ENCODE measurements around the gene UNK. TPM values are rescaled to one million over a fixed set of nuclear protein-coding genes. Genes with fewer than 3 reads are reported as not detected.

Gene UNK
- total RNA-seq, 1 experiment from 2014 or later = 35.4 TPM

- no peaks in the 10 kb centered on the region for H3K9me3 Mint-ChIP-seq
- TF ChIP-seq FOXK1 (CRISPR knock-in tag; IDR thresholded peaks at IDR 0.05) (no peak), PRRX2 (CRISPR knock-in tag; IDR thresholded peaks at IDR 0.05) (no peak), CBFB (CRISPR knock-in tag; IDR thresholded peaks at IDR 0.05; ENCODE audit: low read depth) (no peak), NR1H2 (CRISPR knock-in tag; IDR thresholded peaks at IDR 0.05) (no peak), ZBTB43 (CRISPR knock-in tag; IDR thresholded peaks at IDR 0.05) (no peak), FOXJ3 (CRISPR knock-in tag; IDR thresholded peaks at IDR 0.05; ENCODE audit: borderline replicate concordance) (no peak)
- TF ChIP-seq, protein P1, sequence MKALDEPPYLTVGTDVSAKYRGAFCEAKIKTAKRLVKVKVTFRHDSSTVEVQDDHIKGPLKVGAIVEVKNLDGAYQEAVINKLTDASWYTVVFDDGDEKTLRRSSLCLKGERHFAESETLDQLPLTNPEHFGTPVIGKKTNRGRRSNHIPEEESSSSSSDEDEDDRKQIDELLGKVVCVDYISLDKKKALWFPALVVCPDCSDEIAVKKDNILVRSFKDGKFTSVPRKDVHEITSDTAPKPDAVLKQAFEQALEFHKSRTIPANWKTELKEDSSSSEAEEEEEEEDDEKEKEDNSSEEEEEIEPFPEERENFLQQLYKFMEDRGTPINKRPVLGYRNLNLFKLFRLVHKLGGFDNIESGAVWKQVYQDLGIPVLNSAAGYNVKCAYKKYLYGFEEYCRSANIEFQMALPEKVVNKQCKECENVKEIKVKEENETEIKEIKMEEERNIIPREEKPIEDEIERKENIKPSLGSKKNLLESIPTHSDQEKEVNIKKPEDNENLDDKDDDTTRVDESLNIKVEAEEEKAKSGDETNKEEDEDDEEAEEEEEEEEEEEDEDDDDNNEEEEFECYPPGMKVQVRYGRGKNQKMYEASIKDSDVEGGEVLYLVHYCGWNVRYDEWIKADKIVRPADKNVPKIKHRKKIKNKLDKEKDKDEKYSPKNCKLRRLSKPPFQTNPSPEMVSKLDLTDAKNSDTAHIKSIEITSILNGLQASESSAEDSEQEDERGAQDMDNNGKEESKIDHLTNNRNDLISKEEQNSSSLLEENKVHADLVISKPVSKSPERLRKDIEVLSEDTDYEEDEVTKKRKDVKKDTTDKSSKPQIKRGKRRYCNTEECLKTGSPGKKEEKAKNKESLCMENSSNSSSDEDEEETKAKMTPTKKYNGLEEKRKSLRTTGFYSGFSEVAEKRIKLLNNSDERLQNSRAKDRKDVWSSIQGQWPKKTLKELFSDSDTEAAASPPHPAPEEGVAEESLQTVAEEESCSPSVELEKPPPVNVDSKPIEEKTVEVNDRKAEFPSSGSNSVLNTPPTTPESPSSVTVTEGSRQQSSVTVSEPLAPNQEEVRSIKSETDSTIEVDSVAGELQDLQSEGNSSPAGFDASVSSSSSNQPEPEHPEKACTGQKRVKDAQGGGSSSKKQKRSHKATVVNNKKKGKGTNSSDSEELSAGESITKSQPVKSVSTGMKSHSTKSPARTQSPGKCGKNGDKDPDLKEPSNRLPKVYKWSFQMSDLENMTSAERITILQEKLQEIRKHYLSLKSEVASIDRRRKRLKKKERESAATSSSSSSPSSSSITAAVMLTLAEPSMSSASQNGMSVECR (CRISPR knock-in tag; IDR thresholded peaks at IDR 0.05; ENCODE audit: borderline replicate concordance) = no peak
- TF ChIP-seq, protein P2, sequence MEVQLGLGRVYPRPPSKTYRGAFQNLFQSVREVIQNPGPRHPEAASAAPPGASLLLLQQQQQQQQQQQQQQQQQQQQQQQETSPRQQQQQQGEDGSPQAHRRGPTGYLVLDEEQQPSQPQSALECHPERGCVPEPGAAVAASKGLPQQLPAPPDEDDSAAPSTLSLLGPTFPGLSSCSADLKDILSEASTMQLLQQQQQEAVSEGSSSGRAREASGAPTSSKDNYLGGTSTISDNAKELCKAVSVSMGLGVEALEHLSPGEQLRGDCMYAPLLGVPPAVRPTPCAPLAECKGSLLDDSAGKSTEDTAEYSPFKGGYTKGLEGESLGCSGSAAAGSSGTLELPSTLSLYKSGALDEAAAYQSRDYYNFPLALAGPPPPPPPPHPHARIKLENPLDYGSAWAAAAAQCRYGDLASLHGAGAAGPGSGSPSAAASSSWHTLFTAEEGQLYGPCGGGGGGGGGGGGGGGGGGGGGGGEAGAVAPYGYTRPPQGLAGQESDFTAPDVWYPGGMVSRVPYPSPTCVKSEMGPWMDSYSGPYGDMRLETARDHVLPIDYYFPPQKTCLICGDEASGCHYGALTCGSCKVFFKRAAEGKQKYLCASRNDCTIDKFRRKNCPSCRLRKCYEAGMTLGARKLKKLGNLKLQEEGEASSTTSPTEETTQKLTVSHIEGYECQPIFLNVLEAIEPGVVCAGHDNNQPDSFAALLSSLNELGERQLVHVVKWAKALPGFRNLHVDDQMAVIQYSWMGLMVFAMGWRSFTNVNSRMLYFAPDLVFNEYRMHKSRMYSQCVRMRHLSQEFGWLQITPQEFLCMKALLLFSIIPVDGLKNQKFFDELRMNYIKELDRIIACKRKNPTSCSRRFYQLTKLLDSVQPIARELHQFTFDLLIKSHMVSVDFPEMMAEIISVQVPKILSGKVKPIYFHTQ (CRISPR knock-in tag; IDR thresholded peaks at IDR 0.05) = no peak
- TF ChIP-seq, protein P3, sequence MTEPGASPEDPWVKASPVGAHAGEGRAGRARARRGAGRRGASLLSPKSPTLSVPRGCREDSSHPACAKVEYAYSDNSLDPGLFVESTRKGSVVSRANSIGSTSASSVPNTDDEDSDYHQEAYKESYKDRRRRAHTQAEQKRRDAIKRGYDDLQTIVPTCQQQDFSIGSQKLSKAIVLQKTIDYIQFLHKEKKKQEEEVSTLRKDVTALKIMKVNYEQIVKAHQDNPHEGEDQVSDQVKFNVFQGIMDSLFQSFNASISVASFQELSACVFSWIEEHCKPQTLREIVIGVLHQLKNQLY (CRISPR knock-in tag; IDR thresholded peaks at IDR 0.05) = no peak
- TF ChIP-seq, protein P4, sequence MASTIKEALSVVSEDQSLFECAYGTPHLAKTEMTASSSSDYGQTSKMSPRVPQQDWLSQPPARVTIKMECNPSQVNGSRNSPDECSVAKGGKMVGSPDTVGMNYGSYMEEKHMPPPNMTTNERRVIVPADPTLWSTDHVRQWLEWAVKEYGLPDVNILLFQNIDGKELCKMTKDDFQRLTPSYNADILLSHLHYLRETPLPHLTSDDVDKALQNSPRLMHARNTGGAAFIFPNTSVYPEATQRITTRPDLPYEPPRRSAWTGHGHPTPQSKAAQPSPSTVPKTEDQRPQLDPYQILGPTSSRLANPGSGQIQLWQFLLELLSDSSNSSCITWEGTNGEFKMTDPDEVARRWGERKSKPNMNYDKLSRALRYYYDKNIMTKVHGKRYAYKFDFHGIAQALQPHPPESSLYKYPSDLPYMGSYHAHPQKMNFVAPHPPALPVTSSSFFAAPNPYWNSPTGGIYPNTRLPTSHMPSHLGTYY (CRISPR knock-in tag; IDR thresholded peaks at IDR 0.05) = no peak
- TF ChIP-seq, protein P5, sequence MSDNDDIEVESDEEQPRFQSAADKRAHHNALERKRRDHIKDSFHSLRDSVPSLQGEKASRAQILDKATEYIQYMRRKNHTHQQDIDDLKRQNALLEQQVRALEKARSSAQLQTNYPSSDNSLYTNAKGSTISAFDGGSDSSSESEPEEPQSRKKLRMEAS (CRISPR knock-in tag; IDR thresholded peaks at IDR 0.05) = no peak
- CTCF ChIA-PET = interaction anchor here (1.4 to 5.0 kb wide), 3 partner anchors 23 to 29 kb away, joined by 3 to 22 read pairs (median 5); no protein-coding TSS in a partner anchor
- H3K27ac Mint-ChIP-seq = no peak overlapping the region
- no peak for ATAC-seq
- H3K36me3 Mint-ChIP-seq = peaks cover 11% of the 10 kb centered on the region
- no peaks in the 10 kb centered on the region for H3K27me3 Mint-ChIP-seq (ENCODE audit: low read depth)
- H3K4me3 Mint-ChIP-seq = no peak overlapping the region
- no peaks in the 10 kb centered on the region for H3K4me1 Mint-ChIP-seq
- no peak for DNase-seq (ENCODE audit: low spot score)
- POLR2A ChIA-PET = no interaction called here
These were observed 19.3 kb downstream of the UNK start for GRCh38 chr17:75803883-75804282.

DNA sequence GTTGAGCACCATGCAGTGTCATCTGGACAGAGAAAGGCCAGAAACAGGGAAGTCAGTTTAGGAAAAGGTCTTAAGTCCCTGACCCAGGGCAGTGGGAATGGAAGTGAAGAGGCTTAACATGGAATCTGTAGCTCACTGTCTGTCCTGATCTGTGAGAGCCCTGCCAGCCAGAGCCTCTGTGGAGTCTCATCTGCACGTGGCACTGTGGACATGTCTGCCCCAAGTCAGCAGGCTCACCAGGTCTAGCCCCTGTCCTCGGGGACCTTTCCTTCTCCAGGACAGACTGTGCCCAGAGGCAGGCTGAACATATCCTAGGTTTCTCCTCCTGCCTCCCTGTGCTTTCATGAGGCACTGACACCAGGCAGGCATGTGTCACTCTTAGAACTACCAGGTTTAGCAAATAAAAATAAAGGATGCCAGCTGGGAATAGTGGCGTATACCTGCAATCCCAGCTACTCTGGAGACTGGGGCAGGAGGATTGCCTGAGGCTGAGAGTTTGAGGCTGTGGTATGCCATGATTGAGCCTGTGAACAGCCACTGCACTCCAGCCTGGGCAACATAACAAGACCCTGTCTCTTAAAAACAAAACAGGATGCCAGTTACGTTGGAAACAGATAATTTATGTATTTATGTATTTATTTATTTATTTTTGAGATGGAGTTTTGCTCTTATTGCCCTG is 22.4 kb downstream of the UNK start:
- Mint-ChIP-seq H3K4me1 (no peaks in the 10 kb centered on the region), H3K36me3 (peaks cover 5% of the 10 kb centered on the region; the same call in 1 of the 2 replicates), H3K27me3 (ENCODE audit: low read depth) (no peaks in the 10 kb centered on the region), H3K9me3 (no peaks in the 10 kb centered on the region), H3K4me3 (no peak overlapping the region), H3K27ac (no peak overlapping the region; the same call in 1 of the 2 replicates)
- no peak for DNase-seq (ENCODE audit: low spot score)
- ChIA-PET POLR2A (no interaction called here), CTCF (interaction anchor here (0.6 to 5.0 kb wide), 3 partner anchors 20 to 42 kb away, joined by 4 to 22 read pairs (median 12); partner anchors contain the start of gene GALK1)
- ATAC-seq = no peak
- TF ChIP-seq ZNF232 (CRISPR knock-in tag; IDR thresholded peaks at IDR 0.05) = no peak
- no peak for TF ChIP-seq MYBL2 (CRISPR knock-in tag; IDR thresholded peaks at IDR 0.05)
- no peak for TF ChIP-seq RELA (CRISPR knock-in tag; IDR thresholded peaks at IDR 0.05; ENCODE audit: borderline replicate concordance)
- no peak for TF ChIP-seq PREB (CRISPR knock-in tag; IDR thresholded peaks at IDR 0.05; ENCODE audit: borderline replicate concordance)
- TF ChIP-seq, protein P6, sequence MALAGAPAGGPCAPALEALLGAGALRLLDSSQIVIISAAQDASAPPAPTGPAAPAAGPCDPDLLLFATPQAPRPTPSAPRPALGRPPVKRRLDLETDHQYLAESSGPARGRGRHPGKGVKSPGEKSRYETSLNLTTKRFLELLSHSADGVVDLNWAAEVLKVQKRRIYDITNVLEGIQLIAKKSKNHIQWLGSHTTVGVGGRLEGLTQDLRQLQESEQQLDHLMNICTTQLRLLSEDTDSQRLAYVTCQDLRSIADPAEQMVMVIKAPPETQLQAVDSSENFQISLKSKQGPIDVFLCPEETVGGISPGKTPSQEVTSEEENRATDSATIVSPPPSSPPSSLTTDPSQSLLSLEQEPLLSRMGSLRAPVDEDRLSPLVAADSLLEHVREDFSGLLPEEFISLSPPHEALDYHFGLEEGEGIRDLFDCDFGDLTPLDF (CRISPR knock-in tag; IDR thresholded peaks at IDR 0.05) = no peak
- TF ChIP-seq, protein P2 (CRISPR knock-in tag; IDR thresholded peaks at IDR 0.05) = no peak
- TF ChIP-seq TP53 (CRISPR knock-in tag; IDR thresholded peaks at IDR 0.05) = no peak

All from WTC11 (cell line).